ENCODE measurements around the gene FZR1.

GRCh38 chr19:3474614-3475013 lies 31.5 kb upstream of the FZR1 start:
- TF ChIP-seq, protein P1, sequence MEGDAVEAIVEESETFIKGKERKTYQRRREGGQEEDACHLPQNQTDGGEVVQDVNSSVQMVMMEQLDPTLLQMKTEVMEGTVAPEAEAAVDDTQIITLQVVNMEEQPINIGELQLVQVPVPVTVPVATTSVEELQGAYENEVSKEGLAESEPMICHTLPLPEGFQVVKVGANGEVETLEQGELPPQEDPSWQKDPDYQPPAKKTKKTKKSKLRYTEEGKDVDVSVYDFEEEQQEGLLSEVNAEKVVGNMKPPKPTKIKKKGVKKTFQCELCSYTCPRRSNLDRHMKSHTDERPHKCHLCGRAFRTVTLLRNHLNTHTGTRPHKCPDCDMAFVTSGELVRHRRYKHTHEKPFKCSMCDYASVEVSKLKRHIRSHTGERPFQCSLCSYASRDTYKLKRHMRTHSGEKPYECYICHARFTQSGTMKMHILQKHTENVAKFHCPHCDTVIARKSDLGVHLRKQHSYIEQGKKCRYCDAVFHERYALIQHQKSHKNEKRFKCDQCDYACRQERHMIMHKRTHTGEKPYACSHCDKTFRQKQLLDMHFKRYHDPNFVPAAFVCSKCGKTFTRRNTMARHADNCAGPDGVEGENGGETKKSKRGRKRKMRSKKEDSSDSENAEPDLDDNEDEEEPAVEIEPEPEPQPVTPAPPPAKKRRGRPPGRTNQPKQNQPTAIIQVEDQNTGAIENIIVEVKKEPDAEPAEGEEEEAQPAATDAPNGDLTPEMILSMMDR (conservative IDR thresholded peaks at IDR 0.05; ENCODE audit: low read length): no peak
- TF ChIP-seq EZH2phosphoT487 (IDR thresholded peaks at IDR 0.05; ENCODE audit: borderline replicate concordance, low read depth, low read length): no peak

Measured in OCI-LY7 (cell line).